Endothelial cell of umbilical vein (primary cell): Measurements from ENCODE around the gene LSM3.

Experiments used
- CTCF ChIP-seq, 2 donors: IDR thresholded peaks; 1 replicate in 1 of 2; 2 replicates in 1 of 2; pipeline ENCODE4 v1.5.1; 2011; ENCODE audit warnings: low read length in 2 of 2, mild to moderate bottlenecking in 2 of 2, moderate library complexity in 2 of 2, control low read depth in 1 of 2, inconsistent platforms in 1 of 2, low read depth in 1 of 2; ENCODE audit not compliant: insufficient read depth in 1 of 2; ENCODE audit errors: extremely low read depth in 1 of 2
- EZH2 ChIP-seq: IDR thresholded peaks from 2 replicates; pipeline ENCODE4 v1.6.1; 2012; ENCODE audit warnings: borderline replicate concordance, low read depth, mild to moderate bottlenecking, moderate library complexity, low read length, inconsistent platforms; ENCODE audit not compliant: severe bottlenecking
- MAX ChIP-seq: IDR thresholded peaks from 2 replicates; pipeline ENCODE4 v1.6.1; 2011; ENCODE audit not compliant: insufficient read depth, insufficient read length
- MYC ChIP-seq: IDR thresholded peaks from one replicate; pipeline ENCODE4 v1.6.1; 2011; ENCODE audit warnings: mild to moderate bottlenecking, low read depth, low read length
- POLR2A ChIP-seq: IDR thresholded peaks from 2 replicates; pipeline ENCODE4 v1.6.1; 2012; ENCODE audit warnings: low read depth, mild to moderate bottlenecking, control low read depth, low read length

GRCh38 chr3:14238930-14239329, 60.3 kb downstream of the LSM3 start:
- no peak for TF ChIP-seq CTCF (IDR thresholded peaks at IDR 0.05; ENCODE audit: extremely low read depth in 1 of 2, insufficient read depth in 1 of 2, low read depth in 1 of 2, low read length in 2 of 2)
- no peak for TF ChIP-seq EZH2
- no peak for TF ChIP-seq POLR2A
- TF ChIP-seq MYC, result no peak
- TF ChIP-seq MAX, result no peak
